Activated CD8-positive, alpha-beta T cell treated with anti-CD3 and anti-CD28 coated beads for 36 hours (primary cell): ENCODE data around the gene MAP3K4. TPM values are rescaled to one million over a fixed set of nuclear protein-coding genes. Genes with fewer than 3 reads are reported as not detected.
"Not testable (repeated sequence)": the region's sequence is repeated elsewhere in the genome, so short reads cannot be mapped to it uniquely, and the experiment has no call there.

Experiments
- ATAC-seq: fragments of 200-7000 bp; cut with Tn5 transposase; one replicate; pipeline ENCODE4 v1.10.0; 2021; ENCODE audit warnings: mild to moderate bottlenecking, moderate library complexity
- CTCF ChIA-PET: fragments of 350-600 bp; sonication (Branson Sonifier 250); formaldehyde crosslinking; loops from one replicate; lab custom pipeline; 2021; ENCODE audit warnings: antibody characterized with exemption; lab: Charles Lee
- POLR2A ChIA-PET: fragments of 350-600 bp; sonication (Branson Sonifier 250); formaldehyde crosslinking; loops from one replicate; lab custom pipeline; 2021; ENCODE audit warnings: antibody characterized with exemption; lab: Charles Lee
- DNase-seq: peaks from one replicate; pipeline ENCODE4 v3.0.0-alpha.2; 2020
- H3K27ac Mint-ChIP-seq: one replicate; pipeline ENCODE4 v1.8.0; 2021; ENCODE audit warnings: mild to moderate bottlenecking, mixed read lengths
- H3K27me3 Mint-ChIP-seq: one replicate; pipeline ENCODE4 v1.8.0; 2021; ENCODE audit warnings: mixed read lengths
- H3K36me3 Mint-ChIP-seq: one replicate; pipeline ENCODE4 v1.8.0; 2021; ENCODE audit warnings: low read depth, mixed read lengths
- H3K4me1 Mint-ChIP-seq: one replicate; pipeline ENCODE4 v1.8.0; 2021; ENCODE audit warnings: low read depth, mixed read lengths
- H3K4me3 Mint-ChIP-seq: one replicate; pipeline ENCODE4 v1.8.0; 2021; ENCODE audit warnings: mild to moderate bottlenecking, moderate library complexity, mixed read lengths
- H3K9me3 Mint-ChIP-seq: one replicate; pipeline ENCODE4 v1.8.0; 2021; ENCODE audit warnings: mixed read lengths
- CTCF ChIP-seq: fragments of 200-600 bp; IDR thresholded peaks from one replicate; pipeline ENCODE4 v1.8.0; 2022; ENCODE audit warnings: antibody characterized with exemption, mild to moderate bottlenecking
- intact Hi-C: fragments of 100-400 bp; cut with micrococcal nuclease; formaldehyde crosslinking; loops from one replicate; pipeline ENCODE4 v1.10.0; 2022
- total RNA-seq, 2 experiments: library from RNA; stranded (reverse); gene quantifications; one replicate each; pipeline ENCODE4 v1.2.3, GENCODE V29; 2021

MAP3K4 gene
- total RNA-seq, 2 experiments from 2014 or later, result 31.3 to 48.7 TPM

- ATAC-seq (no peak), DNase-seq (no peak)
- H3K4me3 Mint-ChIP-seq, result no peak overlapping the region
- H3K27me3 Mint-ChIP-seq, result peaks cover 14% of the 10 kb centered on the region
- intact Hi-C loops, result no loop called here
- ChIA-PET POLR2A (no interaction called here), CTCF (interaction anchor here (1.7 kb wide), 1 partner anchor 404 kb away, joined by 5 read pairs; no protein-coding TSS in a partner anchor)
- no peak overlapping the region for H3K27ac Mint-ChIP-seq
- H3K4me1 Mint-ChIP-seq, result no peaks in the 10 kb centered on the region
- no peak for TF ChIP-seq CTCF
- no peaks in the 10 kb centered on the region for H3K36me3 Mint-ChIP-seq
- H3K9me3 Mint-ChIP-seq, result no peaks in the 10 kb centered on the region
Observed at GRCh38 chr6:160966493-160967229, 24.9 kb upstream of the MAP3K4 start.

- no peaks in the 10 kb centered on the region for H3K4me1 Mint-ChIP-seq
- TF ChIP-seq CTCF, result no peak
- H3K27me3 Mint-ChIP-seq, result peaks cover 14% of the 10 kb centered on the region
- no peak for DNase-seq
- ATAC-seq, result no peak
- no peak overlapping the region for H3K27ac Mint-ChIP-seq
- H3K9me3 Mint-ChIP-seq, result no peaks in the 10 kb centered on the region
- no peaks in the 10 kb centered on the region for H3K36me3 Mint-ChIP-seq
- intact Hi-C loops, result no loop called here
- POLR2A ChIA-PET, result no interaction called here
- H3K4me3 Mint-ChIP-seq, result no peak overlapping the region
- CTCF ChIA-PET, result no interaction called here
Observed at GRCh38 chr6:160967351-160967750, 24.2 kb upstream of the MAP3K4 start.

GRCh38 chr6:160967833-160968232 lies 23.7 kb upstream of the MAP3K4 start:
- Mint-ChIP-seq H3K36me3 (no peaks in the 10 kb centered on the region), H3K27ac (no peak overlapping the region), H3K27me3 (peaks cover 14% of the 10 kb centered on the region), H3K4me3 (no peak overlapping the region), H3K4me1 (no peaks in the 10 kb centered on the region), H3K9me3 (no peaks in the 10 kb centered on the region)
- no peak for DNase-seq
- TF ChIP-seq CTCF, result no peak
- ATAC-seq, result no peak
- POLR2A ChIA-PET, result no interaction called here
- CTCF ChIA-PET, result no interaction called here
- intact Hi-C loops, result no loop called here

GRCh38 chr6:160971171-160971570 lies 20.4 kb upstream of the MAP3K4 start:
- no peak overlapping the region for H3K27ac Mint-ChIP-seq
- CTCF ChIA-PET, result interaction anchor here (1.1 to 1.3 kb wide), 3 partner anchors 41 to 402 kb away, joined by 3 to 5 read pairs (median 4); no protein-coding TSS in a partner anchor
- intact Hi-C loops, result no loop called here
- TF ChIP-seq CTCF, result no peak
- POLR2A ChIA-PET, result no interaction called here
- H3K4me1 Mint-ChIP-seq, result no peaks in the 10 kb centered on the region
- H3K36me3 Mint-ChIP-seq, result no peaks in the 10 kb centered on the region
- ATAC-seq (no peak), DNase-seq (no peak)
- H3K27me3 Mint-ChIP-seq, result peaks cover 12% of the 10 kb centered on the region
- no peaks in the 10 kb centered on the region for H3K9me3 Mint-ChIP-seq
- no peak overlapping the region for H3K4me3 Mint-ChIP-seq

GRCh38 chr6:160972111-160972510 lies 19.5 kb upstream of the MAP3K4 start:
- Mint-ChIP-seq H3K4me1 (no peaks in the 10 kb centered on the region), H3K9me3 (no peaks in the 10 kb centered on the region), H3K27me3 (peaks cover 12% of the 10 kb centered on the region), H3K36me3 (no peaks in the 10 kb centered on the region), H3K4me3 (no peak overlapping the region), H3K27ac (no peak overlapping the region)
- CTCF ChIA-PET, result interaction anchor here (0.9 to 1.1 kb wide), 3 partner anchors 17 to 401 kb away, joined by 3 to 5 read pairs (median 3); no protein-coding TSS in a partner anchor
- POLR2A ChIA-PET, result no interaction called here
- ATAC-seq (no peak), DNase-seq (no peak)
- intact Hi-C loops, result no loop called here
- no peak for TF ChIP-seq CTCF

GRCh38 chr6:160972594-160972993 lies 19.0 kb upstream of the MAP3K4 start:
- H3K4me3 Mint-ChIP-seq, H3K4me1 Mint-ChIP-seq, H3K27me3 Mint-ChIP-seq, DNase-seq, H3K27ac Mint-ChIP-seq, H3K9me3 Mint-ChIP-seq, H3K36me3 Mint-ChIP-seq, ATAC-seq, intact Hi-C loops, POLR2A ChIA-PET: not testable (repeated sequence)
- CTCF ChIA-PET, result interaction anchor here (0.9 to 1.0 kb wide), 2 partner anchors 17 to 401 kb away, joined by 3 read pairs; no protein-coding TSS in a partner anchor
